Right ventricle myocardium inferior (tissue), 1 donor: Measurements from ENCODE around the gene CBFA2T2. TPM values are rescaled to one million over a fixed set of nuclear protein-coding genes. Genes with fewer than 3 reads are reported as not detected.
A peak's percentile ranks its signal among the peaks of the same experiment; 100 is the strongest.
"Not testable (repeated sequence)": the region's sequence is repeated elsewhere in the genome, so short reads cannot be mapped to it uniquely, and the experiment has no call there.

Experiments
- ATAC-seq: fragments of 200-7000 bp; cut with Tn5 transposase; one replicate; pipeline ENCODE4 v1.9.1; 2020; ENCODE audit warnings: mild to moderate bottlenecking, moderate library complexity
- DNase-seq: peaks from one replicate; pipeline ENCODE4 v3.0.0; 2021; ENCODE audit errors: missing footprints
- intact Hi-C: fragments of 100-400 bp; cut with DNase I; formaldehyde crosslinking; loops from one replicate; pipeline ENCODE4 v1.11.0; 2022
- total RNA-seq: library from RNA; stranded (reverse); fragmentation: NEBNext Ultra II Directional; extraction: Animal tissue kit (Norgen Biotek cat#: 25700); gene quantifications from one replicate; pipeline ENCODE4 v1.2.1, GENCODE V29; 2021
- donor health status: DM: no; HTN: yes; CAD: no; lungs with severe emphysema.

Gene CBFA2T2
- total RNA-seq, 1 donor from 2014 or later, result 11.3 TPM

GRCh38 chr20:33531885-33532284 is 42.0 kb downstream of the CBFA2T2 start:
- no peak for ATAC-seq
- intact Hi-C loops, result no loop called here
- no peak for DNase-seq

- intact Hi-C loops, result no loop called here
- DNase-seq (no peak), ATAC-seq (peak; percentile 54)
These were observed 43.0 kb downstream of the CBFA2T2 start for GRCh38 chr20:33532753-33533459.

GRCh38 chr20:33535717-33536116 is 45.8 kb downstream of the CBFA2T2 start:
- intact Hi-C loops, ATAC-seq: not testable (repeated sequence)

GRCh38 chr20:33537608-33538007 is 47.7 kb downstream of the CBFA2T2 start:
- intact Hi-C loops, result no loop called here
- DNase-seq (no peak), ATAC-seq (no peak)

More at GRCh38 chr20:33535717-33536116, 45.8 kb downstream of the CBFA2T2 start:
- DNase-seq, result not testable (repeated sequence)

- ATAC-seq, result no peak
These were observed 49.2 kb downstream of the CBFA2T2 start for GRCh38 chr20:33539129-33539528.

GRCh38 chr20:33540427-33540826 is 50.5 kb downstream of the CBFA2T2 start:
- intact Hi-C loops, result no loop called here
- no peak for DNase-seq
- ATAC-seq, result no peak

More at GRCh38 chr20:33539129-33539528, 49.2 kb downstream of the CBFA2T2 start:
- intact Hi-C loops, result no loop called here
- no peak for DNase-seq

GRCh38 chr20:33541074-33541473 is 51.2 kb downstream of the CBFA2T2 start:
- intact Hi-C loops, result no loop called here
- ATAC-seq, result no peak

GRCh38 chr20:33541797-33542196 is 51.9 kb downstream of the CBFA2T2 start:
- DNase-seq (no peak), ATAC-seq (no peak)
- intact Hi-C loops, result no loop called here

More at GRCh38 chr20:33541074-33541473, 51.2 kb downstream of the CBFA2T2 start:
- no peak for DNase-seq

- intact Hi-C loops, result no loop called here
- no peak for DNase-seq
- no peak for ATAC-seq
These were observed 55.9 kb downstream of the CBFA2T2 start for GRCh38 chr20:33545763-33546162.

GRCh38 chr20:33549229-33549999 is 59.5 kb downstream of the CBFA2T2 start:
- DNase-seq, result no peak

GRCh38 chr20:33551778-33552177 is 61.9 kb downstream of the CBFA2T2 start:
- ATAC-seq (peak; percentile 81), DNase-seq (no peak)
- intact Hi-C loops, result no loop called here

More at GRCh38 chr20:33549229-33549999, 59.5 kb downstream of the CBFA2T2 start:
- no peak for ATAC-seq
- intact Hi-C loops, result no loop called here

- intact Hi-C loops, result no loop called here
- ATAC-seq (no peak), DNase-seq (no peak)
These were observed 62.6 kb downstream of the CBFA2T2 start for GRCh38 chr20:33552519-33552918.

- no peak for ATAC-seq
These were observed 63.6 kb downstream of the CBFA2T2 start for GRCh38 chr20:33553516-33553915.

GRCh38 chr20:33554914-33555420 is 65.1 kb downstream of the CBFA2T2 start:
- peak; percentile 38 for ATAC-seq
- intact Hi-C loops, result no loop called here
- no peak for DNase-seq

More at GRCh38 chr20:33553516-33553915, 63.6 kb downstream of the CBFA2T2 start:
- intact Hi-C loops, result no loop called here
- no peak for DNase-seq

- DNase-seq (no peak), ATAC-seq (no peak)
- intact Hi-C loops, result no loop called here
These were observed 65.9 kb downstream of the CBFA2T2 start for GRCh38 chr20:33555755-33556154.

- ATAC-seq, result no peak
- intact Hi-C loops, result no loop called here
These were observed 66.3 kb downstream of the CBFA2T2 start for GRCh38 chr20:33556246-33556645.

GRCh38 chr20:33558348-33559144 is 68.7 kb downstream of the CBFA2T2 start:
- intact Hi-C loops, result no loop called here
- no peak for ATAC-seq
- DNase-seq, result no peak

More at GRCh38 chr20:33556246-33556645, 66.3 kb downstream of the CBFA2T2 start:
- DNase-seq, result no peak

GRCh38 chr20:33559212-33559611 is 69.3 kb downstream of the CBFA2T2 start:
- intact Hi-C loops, result no loop called here
- no peak for ATAC-seq

GRCh38 chr20:33560026-33560425 is 70.1 kb downstream of the CBFA2T2 start:
- ATAC-seq, result no peak

More at GRCh38 chr20:33559212-33559611, 69.3 kb downstream of the CBFA2T2 start:
- no peak for DNase-seq

More at GRCh38 chr20:33560026-33560425, 70.1 kb downstream of the CBFA2T2 start:
- no peak for DNase-seq
- intact Hi-C loops, result no loop called here
